HCT116 (cell line): ENCODE measurements around the gene CTBP2. TPM values are rescaled to one million over a fixed set of nuclear protein-coding genes. Genes with fewer than 3 reads are reported as not detected.
A peak's percentile ranks its signal among the peaks of the same experiment; 100 is the strongest.

Experiments used
- ATAC-seq: fragments of 200-7000 bp; cut with Tn5 transposase; 2 replicates; pipeline ENCODE4 v1.9.1; 2020; ENCODE audit warnings: mild to moderate bottlenecking, moderate library complexity
- BruUV-seq: library from RNA; stranded (reverse); fragments of 400-500 nt; replicated peaks from 2 replicates; lab custom pipeline; 2021; lab: Mats Ljungman, UMichigan
- CTCF ChIA-PET: fragments of 300-600 bp; sonication (Branson Sonifier 250); formaldehyde crosslinking; loops from one replicate; lab custom pipeline; 2021; ENCODE audit warnings: antibody characterized with exemption; lab: Charles Lee
- POLR2A ChIA-PET: fragments of 300-600, 350-600 bp; sonication (Branson Sonifier 250); formaldehyde crosslinking; loops from one replicate; lab custom pipeline; 2021; ENCODE audit warnings: antibody characterized with exemption; lab: Charles Lee
- RAD21 ChIA-PET, 2 experiments: fragments of 300-600 bp; sonication (Branson Sonifier 250); formaldehyde crosslinking; loops; one replicate each; lab custom pipeline; 2023; ENCODE audit warnings: low total read pairs in 2 of 2; ENCODE audit not compliant: uncharacterized antibody in 2 of 2, unreplicated experiment in 2 of 2, low non-redundant PET in 1 of 2; lab: Charles Lee
- DNase-seq: peaks from one replicate; pipeline ENCODE4 v3.0.0-alpha.2; 2010; ENCODE audit warnings: low read depth, low spot score
- H2AFZ ChIP-seq: fragments of 200-600 bp; shearing (Covaris generic), sonication (generic); 2 replicates; pipeline ENCODE4 v1.6.1; 2017; ENCODE audit warnings: low read depth, mixed run types, mixed read lengths, antibody characterized with exemption, low read length; ENCODE audit not compliant: poor library complexity, severe bottlenecking
- H3K27ac ChIP-seq: 2 replicates; pipeline ENCODE4 v1.5.1; 2012; ENCODE audit warnings: low read depth, low read length
- H3K27me3 ChIP-seq: fragments of 200-600 bp; sonication (generic); 2 replicates; pipeline ENCODE4 v1.6.1; 2016; ENCODE audit warnings: mixed run types, low read length, mixed read lengths; ENCODE audit not compliant: insufficient read depth
- H3K36me3 ChIP-seq, 2 experiments: fragments of 200-500 bp in 1 of 2; fragments of 200-600 bp in 1 of 2; sonication (Bioruptor generic) in 1 of 2; sonication (generic) in 1 of 2; 2 replicates each; pipeline versions ENCODE4 v1.5.1 to v1.6.1; 2014 to 2016; ENCODE audit warnings: low read length in 2 of 2, inconsistent platforms in 1 of 2, mixed read lengths in 1 of 2, mixed run types in 1 of 2; ENCODE audit not compliant: insufficient read depth in 2 of 2, control insufficient read depth in 1 of 2
- H3K4me1 ChIP-seq, 2 experiments: fragments of 200-600 bp in 1 of 2; sonication (generic) in 1 of 2; 2 replicates each; pipeline versions ENCODE4 v1.5.1 to v1.6.1; 2012 to 2017; ENCODE audit warnings: low read length in 2 of 2, inconsistent platforms in 1 of 2, mild to moderate bottlenecking in 1 of 2, mixed read lengths in 1 of 2, mixed run types in 1 of 2, moderate library complexity in 1 of 2; ENCODE audit not compliant: insufficient read depth in 2 of 2, control insufficient read depth in 1 of 2
- H3K4me2 ChIP-seq: fragments of 200-600 bp; sonication (generic); 2 replicates; pipeline ENCODE4 v1.6.1; 2017; ENCODE audit warnings: mixed run types, low read length, mixed read lengths
- H3K4me3 ChIP-seq, 2 experiments: fragments of 200-600 bp in 1 of 2; sonication (generic) in 1 of 2; replicated peaks in 1 of 2; 2 replicates each; pipeline ENCODE4 v1.5.1; 2011 to 2016; ENCODE audit warnings: low read length in 2 of 2, control low read depth in 1 of 2, low read depth in 1 of 2, mild to moderate bottlenecking in 1 of 2, mixed read lengths in 1 of 2, mixed run types in 1 of 2
- H3K79me2 ChIP-seq: fragments of 200-600 bp; sonication (generic); 2 replicates; pipeline ENCODE4 v1.6.1; 2017; ENCODE audit warnings: mild to moderate bottlenecking, mixed run types, low read length, moderate library complexity, mixed read lengths; ENCODE audit not compliant: insufficient read depth
- H3K9ac ChIP-seq: fragments of 200-600 bp; sonication (generic); 2 replicates; pipeline ENCODE4 v1.6.1; 2016; ENCODE audit warnings: low read length, mixed read lengths
- H3K9me2 ChIP-seq: fragments of 200-600 bp; sonication (generic), shearing (Covaris generic); 2 replicates; pipeline ENCODE4 v1.6.1; 2017; ENCODE audit warnings: mixed run types, mild to moderate bottlenecking, moderate library complexity; ENCODE audit not compliant: insufficient read depth
- H3K9me3 ChIP-seq, 2 experiments: fragments of 200-500 bp in 1 of 2; fragments of 200-600 bp in 1 of 2; sonication (Bioruptor generic) in 1 of 2; sonication (generic) in 1 of 2; 2 replicates each; pipeline ENCODE4 v1.6.1; 2014 to 2017; ENCODE audit warnings: low read length in 2 of 2, mixed read lengths in 2 of 2, inconsistent platforms in 1 of 2, low read depth in 1 of 2, mild to moderate bottlenecking in 1 of 2, mixed run types in 1 of 2, moderate library complexity in 1 of 2; ENCODE audit not compliant: control insufficient read depth in 1 of 2, insufficient read depth in 1 of 2
- H4K20me1 ChIP-seq: fragments of 200-600 bp; sonication (generic), shearing (Covaris generic); 2 replicates; pipeline ENCODE4 v1.6.1; 2017; ENCODE audit warnings: mixed run types, mild to moderate bottlenecking, moderate library complexity; ENCODE audit not compliant: insufficient read depth
- EZH2 ChIP-seq: fragments of 200-600 bp; sonication (generic); IDR thresholded peaks from 2 replicates; pipeline ENCODE4 v1.6.1; 2017; ENCODE audit warnings: antibody characterized with exemption, mixed run types
- POLR2AphosphoS5 ChIP-seq: IDR thresholded peaks from 2 replicates; pipeline ENCODE4 v1.6.1; 2011; ENCODE audit warnings: mild to moderate bottlenecking, low read depth, low read length, moderate library complexity
- RAD21 ChIP-seq: IDR thresholded peaks from 2 replicates; pipeline ENCODE4 v1.6.1; 2012; ENCODE audit warnings: low read depth, mild to moderate bottlenecking
- SP1 ChIP-seq: IDR thresholded peaks from 2 replicates; pipeline ENCODE4 v1.6.1; 2012; ENCODE audit warnings: low read depth
- TCF7L2 ChIP-seq: IDR thresholded peaks from 2 replicates; pipeline ENCODE4 v1.7.0; 2011; ENCODE audit warnings: borderline replicate concordance, inconsistent platforms; ENCODE audit not compliant: insufficient read depth, insufficient read length; ENCODE audit errors: extremely low read depth
- ZFX ChIP-seq: fragments of 450-650 bp; IDR thresholded peaks from 2 replicates; pipeline ENCODE4 v1.6.1; 2017
- intact Hi-C: fragments of 100-400 bp; cut with micrococcal nuclease; formaldehyde crosslinking; loops from 2 replicates; pipeline ENCODE4 v1.10.0; 2022
- total RNA-seq: library from RNA; stranded (reverse); gene quantifications from one replicate; pipeline ENCODE4 v1.2.1, GENCODE V29; 2021; ENCODE audit not compliant: unreplicated experiment
- TF ChIP-seq, protein P1 (sequence below): IDR thresholded peaks from 2 replicates; pipeline ENCODE4 v1.6.1; 2012

Gene CTBP2
- total RNA-seq, 1 experiment from 2014 or later: 144 TPM

DNA sequence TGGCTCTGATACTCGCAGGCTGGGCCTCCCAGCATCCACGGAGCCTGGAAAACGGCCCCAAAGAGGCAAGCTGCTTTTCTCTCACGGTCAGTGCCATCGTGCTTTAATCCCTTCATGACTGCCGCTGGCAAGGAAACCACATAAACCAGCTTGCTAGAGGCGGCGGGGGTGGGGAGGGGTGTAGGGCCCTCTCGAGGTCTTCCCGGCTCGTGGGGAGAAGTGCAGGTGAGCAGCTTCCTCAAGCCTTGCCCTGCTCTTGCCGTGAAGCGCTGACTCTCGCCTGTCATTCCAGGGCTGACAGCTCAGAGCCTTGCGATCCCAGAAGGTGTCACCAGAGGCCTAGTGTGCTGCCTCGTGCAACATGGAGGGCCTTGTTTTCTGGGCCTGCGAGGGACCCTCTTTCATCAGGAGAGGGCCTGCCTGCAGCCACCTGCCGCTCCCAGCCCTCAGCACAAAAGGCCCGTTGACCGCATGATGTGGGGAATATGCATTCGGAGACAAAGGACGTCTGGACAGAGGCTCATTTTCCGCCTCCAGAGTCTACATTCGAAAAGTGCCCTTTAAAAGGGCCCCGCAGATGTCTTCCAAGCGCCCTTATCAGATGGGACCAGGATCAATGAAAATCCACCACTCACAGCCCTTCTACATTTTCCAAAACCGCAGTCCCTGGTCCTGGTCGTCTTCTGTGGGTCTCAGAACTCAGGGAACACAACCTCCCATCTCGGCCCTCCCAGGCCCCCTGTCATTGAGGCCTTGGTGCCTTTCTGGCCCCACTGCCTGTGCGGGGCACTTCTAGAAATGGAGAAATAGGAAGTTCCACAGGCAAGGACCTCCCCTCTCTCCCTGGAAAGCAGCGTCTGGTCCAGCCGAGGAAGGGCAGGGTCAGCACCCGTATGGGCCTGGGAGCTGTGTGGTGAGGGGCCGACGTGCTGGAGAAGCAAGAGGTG, 159.7 kb downstream of the CTBP2 start:
- H3K4me2 ChIP-seq: no peak overlapping the region
- peaks cover 19% of the 10 kb centered on the region; the same call in 1 of the 2 replicates for H3K79me2 ChIP-seq
- TSS peak; percentile 19 for BruUV-seq
- intact Hi-C loops: no loop called here
- no peaks in the 10 kb centered on the region for H3K4me1 ChIP-seq
- no peak overlapping the region for H3K4me3 ChIP-seq
- no peaks in the 10 kb centered on the region for H3K27me3 ChIP-seq
- no peak for ATAC-seq
- H3K9me3 ChIP-seq: no peaks in the 10 kb centered on the region
- H3K27ac ChIP-seq: no peak overlapping the region
- TF ChIP-seq TCF7L2: no peak
- TF ChIP-seq EZH2: no peak
- TF ChIP-seq RAD21: peak; percentile 35; the same call in 1 of the 2 replicates
- no peak for TF ChIP-seq SP1
- 0 out of 2 replicates have a peak, but pooled peaks have one; percentile 0 for TF ChIP-seq POLR2AphosphoS5
- TF ChIP-seq ZFX: no peak
- TF ChIP-seq, protein P1, sequence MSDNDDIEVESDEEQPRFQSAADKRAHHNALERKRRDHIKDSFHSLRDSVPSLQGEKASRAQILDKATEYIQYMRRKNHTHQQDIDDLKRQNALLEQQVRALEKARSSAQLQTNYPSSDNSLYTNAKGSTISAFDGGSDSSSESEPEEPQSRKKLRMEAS: no peak
- ChIA-PET RAD21 (no interaction called here), POLR2A (interaction anchor here (0.6 kb wide), 1 partner anchor 10 kb away, joined by 3 read pairs; no protein-coding TSS in a partner anchor), CTCF (no interaction called here)
- no peak overlapping the region for H2AFZ ChIP-seq
- DNase-seq: no peak
- H4K20me1 ChIP-seq: peaks cover 2% of the 10 kb centered on the region; the same call in 1 of the 2 replicates
- H3K36me3 ChIP-seq: peaks cover 34 to 35% of the 10 kb centered on the region in 2 experiments
- no peaks in the 10 kb centered on the region for H3K9me2 ChIP-seq
- H3K9ac ChIP-seq: no peak overlapping the region
